Measurements from ENCODE around the gene PEX14. TPM values are rescaled to one million over a fixed set of nuclear protein-coding genes. Genes with fewer than 3 reads are reported as not detected.
"Not testable (repeated sequence)": the region's sequence is repeated elsewhere in the genome, so short reads cannot be mapped to it uniquely, and the experiment has no call there.

The PEX14 gene
- total RNA-seq, 2 experiments from 2014 or later = 17.7 to 19.1 TPM

GRCh38 chr1:10474309-10474612 is 489 bp upstream of the PEX14 start:
- ATAC-seq; H3K9me3 Mint-ChIP-seq (ENCODE audit: insufficient read depth); POLR2A ChIA-PET; DNase-seq; H3K27me3 Mint-ChIP-seq (ENCODE audit: low read depth); H3K36me3 Mint-ChIP-seq (ENCODE audit: low read depth): not testable (repeated sequence)
- Mint-ChIP-seq H3K4me3 (peak overlapping the region; percentile 94), H3K27ac (peak overlapping the region; percentile 89), H3K4me1 (ENCODE audit: low read depth) (peaks cover 47% of the 10 kb centered on the region)
- CTCF ChIA-PET = interaction anchor here (1.0 to 1.3 kb wide), 2 partner anchors 17 to 43 kb away, joined by 3 to 4 read pairs; partner anchors contain the start of gene CENPS

GRCh38 chr1:10475510-10475909 is 760 bp downstream of the PEX14 start:
- CTCF ChIA-PET = interaction anchor here (0.7 to 1.3 kb wide), 6 partner anchors 10 to 46 kb away, joined by 3 to 5 read pairs (median 4); partner anchors contain the start of gene CENPS
- no peak for ATAC-seq
- no peaks in the 10 kb centered on the region for H3K9me3 Mint-ChIP-seq (ENCODE audit: insufficient read depth)

GRCh38 chr1:10479296-10479695 is 4.5 kb downstream of the PEX14 start:
- no peak overlapping the region for H3K27ac Mint-ChIP-seq
- POLR2A ChIA-PET = no interaction called here

More at GRCh38 chr1:10475510-10475909, 760 bp downstream of the PEX14 start:
- Mint-ChIP-seq H3K36me3 (ENCODE audit: low read depth) (peaks cover 3% of the 10 kb centered on the region), H3K4me3 (peak overlapping the region; percentile 94), H3K27ac (peak overlapping the region; percentile 92), H3K4me1 (ENCODE audit: low read depth) (peaks cover 52% of the 10 kb centered on the region), H3K27me3 (ENCODE audit: low read depth) (no peaks in the 10 kb centered on the region)
- no peak for DNase-seq
- POLR2A ChIA-PET = interaction anchor here (0.8 to 1.5 kb wide), 4 partner anchors 10 to 45 kb away, joined by 3 to 6 read pairs (median 5); partner anchors contain the start of gene CENPS

GRCh38 chr1:10480614-10481013 is 5.9 kb downstream of the PEX14 start:
- no peaks in the 10 kb centered on the region for H3K27me3 Mint-ChIP-seq (ENCODE audit: low read depth)
- H3K27ac Mint-ChIP-seq = no peak overlapping the region
- H3K36me3 Mint-ChIP-seq (ENCODE audit: low read depth) = no peaks in the 10 kb centered on the region
- ATAC-seq = no peak
- ChIA-PET CTCF (no interaction called here), POLR2A (no interaction called here)
- no peak overlapping the region for H3K4me3 Mint-ChIP-seq
- peaks cover 18% of the 10 kb centered on the region for H3K4me1 Mint-ChIP-seq (ENCODE audit: low read depth)
- no peak for DNase-seq
- no peaks in the 10 kb centered on the region for H3K9me3 Mint-ChIP-seq (ENCODE audit: insufficient read depth)

More at GRCh38 chr1:10479296-10479695, 4.5 kb downstream of the PEX14 start:
- DNase-seq (no peak), ATAC-seq (no peak)
- H3K27me3 Mint-ChIP-seq (ENCODE audit: low read depth) = no peaks in the 10 kb centered on the region
- CTCF ChIA-PET = interaction anchor here (0.9 to 1.1 kb wide), 2 partner anchors 15 to 28 kb away, joined by 3 to 5 read pairs; no protein-coding TSS in a partner anchor
- H3K36me3 Mint-ChIP-seq (ENCODE audit: low read depth) = peaks cover 3% of the 10 kb centered on the region
- H3K4me1 Mint-ChIP-seq (ENCODE audit: low read depth) = peaks cover 25% of the 10 kb centered on the region
- no peak overlapping the region for H3K4me3 Mint-ChIP-seq
- H3K9me3 Mint-ChIP-seq (ENCODE audit: insufficient read depth) = no peaks in the 10 kb centered on the region

GRCh38 chr1:10484521-10484920 is 9.8 kb downstream of the PEX14 start:
- CTCF ChIA-PET = interaction anchor here (3.6 kb wide), 1 partner anchor 10 kb away, joined by 37 read pairs; no protein-coding TSS in a partner anchor
- POLR2A ChIA-PET = no interaction called here
- Mint-ChIP-seq H3K27me3 (ENCODE audit: low read depth) (no peaks in the 10 kb centered on the region), H3K36me3 (ENCODE audit: low read depth) (peaks cover 7% of the 10 kb centered on the region), H3K4me1 (ENCODE audit: low read depth) (peaks cover 6% of the 10 kb centered on the region), H3K27ac (no peak overlapping the region), H3K9me3 (ENCODE audit: insufficient read depth) (no peaks in the 10 kb centered on the region), H3K4me3 (no peak overlapping the region)
- no peak for ATAC-seq
- DNase-seq = no peak

GRCh38 chr1:10489291-10490055 is 14.7 kb downstream of the PEX14 start:
- Mint-ChIP-seq H3K4me1 (ENCODE audit: low read depth) (peaks cover 18% of the 10 kb centered on the region), H3K9me3 (ENCODE audit: insufficient read depth) (no peaks in the 10 kb centered on the region), H3K27me3 (ENCODE audit: low read depth) (no peaks in the 10 kb centered on the region), H3K36me3 (ENCODE audit: low read depth) (peaks cover 7% of the 10 kb centered on the region), H3K27ac (no peak overlapping the region), H3K4me3 (no peak overlapping the region)
- ATAC-seq (no peak), DNase-seq (no peak)
- ChIA-PET POLR2A (no interaction called here), CTCF (interaction anchor here (1.4 to 8.7 kb wide), 2 partner anchors 60 to 112 kb away, joined by 3 to 127 read pairs; partner anchors contain the start of gene CENPS)

GRCh38 chr1:10490286-10490970 is 15.7 kb downstream of the PEX14 start:
- Mint-ChIP-seq H3K27ac (no peak overlapping the region), H3K9me3 (ENCODE audit: insufficient read depth) (no peaks in the 10 kb centered on the region)
- POLR2A ChIA-PET = no interaction called here

GRCh38 chr1:10494418-10494753 is 19.6 kb downstream of the PEX14 start:
- ChIA-PET CTCF (interaction anchor here (0.7 to 9.2 kb wide), 39 partner anchors 9 to 543 kb away, joined by 3 to 228 read pairs (median 6); partner anchors contain the start of genes CASZ1, CENPS, DFFA and KIF1B), POLR2A (interaction anchor here (1.0 to 2.7 kb wide), 6 partner anchors 9 to 66 kb away, joined by 3 to 14 read pairs (median 6); partner anchors contain the start of genes CENPS and DFFA)
- Mint-ChIP-seq H3K27ac (peak overlapping the region; percentile 88), H3K27me3 (ENCODE audit: low read depth) (no peaks in the 10 kb centered on the region), H3K4me3 (no peak overlapping the region), H3K36me3 (ENCODE audit: low read depth) (peaks cover 17% of the 10 kb centered on the region), H3K9me3 (ENCODE audit: insufficient read depth) (no peaks in the 10 kb centered on the region), H3K4me1 (ENCODE audit: low read depth) (peaks cover 57% of the 10 kb centered on the region)
- ATAC-seq = no peak
- no peak for DNase-seq

More at GRCh38 chr1:10490286-10490970, 15.7 kb downstream of the PEX14 start:
- Mint-ChIP-seq H3K4me3 (no peak overlapping the region), H3K36me3 (ENCODE audit: low read depth) (peaks cover 10% of the 10 kb centered on the region), H3K27me3 (ENCODE audit: low read depth) (no peaks in the 10 kb centered on the region), H3K4me1 (ENCODE audit: low read depth) (peaks cover 28% of the 10 kb centered on the region)
- ATAC-seq (no peak), DNase-seq (no peak)
- CTCF ChIA-PET = interaction anchor here (2.1 to 8.7 kb wide), 3 partner anchors 13 to 281 kb away, joined by 7 to 127 read pairs (median 9); partner anchors contain the start of genes CENPS and KIF1B

- no peaks in the 10 kb centered on the region for H3K27me3 Mint-ChIP-seq (ENCODE audit: low read depth)
- DNase-seq (peak; percentile 89), ATAC-seq (peak; percentile 82)
- peaks cover 55% of the 10 kb centered on the region for H3K4me1 Mint-ChIP-seq (ENCODE audit: low read depth)
- peak overlapping the region; percentile 88 for H3K27ac Mint-ChIP-seq
- ChIA-PET POLR2A (interaction anchor here (1.0 to 2.7 kb wide), 7 partner anchors 9 to 66 kb away, joined by 3 to 14 read pairs (median 5); partner anchors contain the start of genes CENPS and DFFA), CTCF (interaction anchor here (0.6 to 9.2 kb wide), 58 partner anchors 9 to 1155 kb away, joined by 3 to 228 read pairs (median 5); partner anchors contain the start of genes CASZ1, CENPS, DFFA and KIF1B)
- H3K4me3 Mint-ChIP-seq = peak overlapping the region; percentile 73
- peaks cover 17% of the 10 kb centered on the region for H3K36me3 Mint-ChIP-seq (ENCODE audit: low read depth)
- no peaks in the 10 kb centered on the region for H3K9me3 Mint-ChIP-seq (ENCODE audit: insufficient read depth)
These were observed 20.2 kb downstream of the PEX14 start for GRCh38 chr1:10494754-10495474.

- POLR2A ChIA-PET = interaction anchor here (0.6 to 2.7 kb wide), 6 partner anchors 8 to 297 kb away, joined by 3 to 14 read pairs (median 6); partner anchors contain the start of gene CENPS
- ATAC-seq (no peak), DNase-seq (no peak)
- peaks cover 17% of the 10 kb centered on the region for H3K36me3 Mint-ChIP-seq (ENCODE audit: low read depth)
- peak overlapping the region; percentile 88 for H3K27ac Mint-ChIP-seq
- no peaks in the 10 kb centered on the region for H3K27me3 Mint-ChIP-seq (ENCODE audit: low read depth)
- CTCF ChIA-PET = interaction anchor here (0.6 to 9.2 kb wide), 48 partner anchors 8 to 1155 kb away, joined by 3 to 228 read pairs (median 5); partner anchors contain the start of genes CENPS, DFFA, KIF1B and PEX14
- peaks cover 54% of the 10 kb centered on the region for H3K4me1 Mint-ChIP-seq (ENCODE audit: low read depth)
- no peaks in the 10 kb centered on the region for H3K9me3 Mint-ChIP-seq (ENCODE audit: insufficient read depth)
- H3K4me3 Mint-ChIP-seq = peak overlapping the region; percentile 73
These were observed 20.7 kb downstream of the PEX14 start for GRCh38 chr1:10495475-10495817.

- peak overlapping the region; percentile 73 for H3K4me3 Mint-ChIP-seq
- ATAC-seq (peak; percentile 30), DNase-seq (peak; percentile 47)
- H3K9me3 Mint-ChIP-seq (ENCODE audit: insufficient read depth) = no peaks in the 10 kb centered on the region
- peaks cover 54% of the 10 kb centered on the region for H3K4me1 Mint-ChIP-seq (ENCODE audit: low read depth)
- ChIA-PET POLR2A (interaction anchor here (0.6 to 1.4 kb wide), 2 partner anchors 11 to 297 kb away, joined by 3 to 5 read pairs; no protein-coding TSS in a partner anchor), CTCF (interaction anchor here (1.0 to 9.2 kb wide), 10 partner anchors 8 to 1154 kb away, joined by 3 to 228 read pairs (median 8); partner anchors contain the start of genes CENPS and PGD)
- peak overlapping the region; percentile 88 for H3K27ac Mint-ChIP-seq
- peaks cover 17% of the 10 kb centered on the region for H3K36me3 Mint-ChIP-seq (ENCODE audit: low read depth)
- no peaks in the 10 kb centered on the region for H3K27me3 Mint-ChIP-seq (ENCODE audit: low read depth)
These were observed 21.2 kb downstream of the PEX14 start for GRCh38 chr1:10495952-10496351.

Data from activated CD8-positive, alpha-beta T cell treated with anti-CD3 and anti-CD28 coated beads, Interleukin-2, amount 10 ng/mL, durations not matched to agents 7 days and 5 days (primary cell).